Measurements from ENCODE around the gene SYT13.

SYT13 gene

DNA sequence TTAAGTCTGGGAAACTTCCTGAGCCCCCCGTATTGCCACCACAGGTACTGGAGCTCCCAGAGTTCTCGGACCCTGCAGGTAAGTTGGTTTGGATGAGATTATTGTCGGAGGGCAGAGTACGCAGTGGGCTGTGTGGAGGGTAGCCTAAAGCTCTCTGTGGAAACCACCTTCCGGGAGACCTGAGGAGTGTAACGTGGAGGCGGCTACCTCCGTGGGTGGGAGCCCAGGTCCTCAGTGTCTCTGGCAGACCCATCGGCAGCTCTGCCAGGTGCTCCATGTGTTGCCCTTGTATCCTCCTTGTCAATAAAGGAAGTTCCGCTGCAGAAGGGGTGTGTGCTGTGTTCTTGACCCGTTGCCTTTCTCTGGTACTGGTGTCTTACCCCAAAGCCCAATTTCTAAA lies 61.4 kb downstream of the SYT13 start:
- no peak for DNase-seq (ENCODE audit: extremely low read depth in 1 of 2, low read depth in 1 of 2)

DNA sequence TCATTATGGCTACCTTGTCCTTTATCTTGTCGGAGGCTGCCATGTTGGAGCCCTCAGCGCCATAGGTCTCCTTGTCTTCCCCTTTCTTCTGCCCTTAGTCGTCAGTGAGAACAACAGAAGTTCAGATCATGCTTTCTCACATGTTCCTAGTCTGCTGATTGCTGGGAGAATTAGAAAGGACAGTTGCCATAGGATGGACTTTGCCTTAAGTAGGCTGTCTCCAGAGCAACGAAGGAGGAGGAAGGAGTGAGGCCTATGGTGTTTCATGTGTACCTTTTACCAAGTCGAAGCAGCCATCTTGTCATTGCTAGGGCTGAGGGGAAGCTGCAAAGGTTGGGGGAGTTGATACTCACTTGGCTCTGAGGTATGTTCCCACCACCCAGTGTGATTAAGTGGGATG lies 62.6 kb downstream of the SYT13 start:
- no peak for DNase-seq (ENCODE audit: extremely low read depth in 1 of 2, low read depth in 1 of 2)

- DNase-seq (ENCODE audit: extremely low read depth in 1 of 2, low read depth in 1 of 2): no peak
These were observed 66.7 kb downstream of the SYT13 start for GRCh38 chr11:45219411-45219810.

GRCh38 chr11:45218705-45219104 lies 67.4 kb downstream of the SYT13 start:
- no peak for DNase-seq (ENCODE audit: extremely low read depth in 1 of 2, low read depth in 1 of 2)

- DNase-seq (ENCODE audit: extremely low read depth in 1 of 2, low read depth in 1 of 2): no peak
These were observed 68.2 kb downstream of the SYT13 start for GRCh38 chr11:45217991-45218390.

- DNase-seq (ENCODE audit: extremely low read depth in 1 of 2, low read depth in 1 of 2): no peak
These were observed 69.2 kb downstream of the SYT13 start for GRCh38 chr11:45216901-45217300.

GRCh38 chr11:45216031-45216430 lies 70.1 kb downstream of the SYT13 start:
- no peak for DNase-seq (ENCODE audit: extremely low read depth in 1 of 2, low read depth in 1 of 2)

DNA sequence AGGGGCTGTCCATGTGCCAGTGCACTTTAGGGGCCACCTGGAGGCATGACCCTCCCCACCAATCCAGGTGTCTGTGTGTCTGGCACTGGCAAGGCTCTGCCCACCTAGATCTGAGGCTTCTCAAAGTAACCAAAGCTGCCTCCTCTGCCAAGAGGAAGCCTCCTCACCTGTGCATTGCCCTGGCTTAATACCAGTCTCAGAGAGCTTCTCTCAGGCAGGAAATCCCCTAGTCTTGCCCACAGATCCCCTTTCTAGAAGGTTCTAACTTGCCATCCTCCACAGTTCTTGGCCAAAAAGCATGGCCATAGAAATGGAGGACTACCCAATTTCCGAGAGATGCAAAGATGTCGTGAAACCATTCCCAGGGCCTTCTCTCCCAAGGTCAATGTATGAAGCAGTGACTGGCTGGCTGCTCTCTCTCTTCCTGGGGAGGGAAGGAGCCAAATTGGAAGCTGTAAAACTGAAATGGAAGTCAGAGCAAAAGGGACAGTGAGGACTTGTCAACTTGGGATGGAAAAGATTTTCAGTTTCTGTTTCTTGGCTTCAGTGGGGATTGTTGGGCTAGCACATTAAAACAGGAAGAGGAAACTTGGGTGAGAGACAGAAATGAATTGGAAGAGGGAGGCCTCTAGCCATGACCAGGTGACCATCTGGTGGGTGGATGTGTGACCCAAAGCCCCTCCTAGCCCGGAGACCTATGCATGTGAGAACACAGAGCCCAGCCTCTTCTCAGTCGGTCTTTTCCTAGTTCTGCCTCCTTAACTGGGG lies 70.9 kb downstream of the SYT13 start:
- no peak for DNase-seq (ENCODE audit: extremely low read depth in 1 of 2, low read depth in 1 of 2)

GRCh38 chr11:45213717-45214116 lies 72.4 kb downstream of the SYT13 start:
- DNase-seq (ENCODE audit: extremely low read depth in 1 of 2, low read depth in 1 of 2): no peak

DNA sequence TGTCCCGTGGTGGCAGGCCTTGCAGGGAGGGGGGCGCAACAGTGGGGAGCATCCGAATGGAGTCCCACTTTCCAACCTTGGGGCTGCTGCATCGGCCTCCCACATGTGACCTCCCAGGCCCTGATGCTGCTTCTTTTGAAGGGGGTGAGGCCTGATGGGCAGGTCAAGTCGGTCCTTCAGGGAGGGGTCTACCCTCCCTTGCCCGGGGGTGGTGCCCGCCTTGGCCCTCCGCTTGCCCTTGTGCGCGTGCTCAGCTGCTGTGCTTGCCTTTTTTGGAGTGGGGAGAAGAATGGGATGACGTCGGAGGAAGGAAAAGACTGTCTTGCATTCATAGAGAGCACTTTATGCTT lies 72.8 kb downstream of the SYT13 start:
- no peak for DNase-seq (ENCODE audit: extremely low read depth in 1 of 2, low read depth in 1 of 2)

DNA sequence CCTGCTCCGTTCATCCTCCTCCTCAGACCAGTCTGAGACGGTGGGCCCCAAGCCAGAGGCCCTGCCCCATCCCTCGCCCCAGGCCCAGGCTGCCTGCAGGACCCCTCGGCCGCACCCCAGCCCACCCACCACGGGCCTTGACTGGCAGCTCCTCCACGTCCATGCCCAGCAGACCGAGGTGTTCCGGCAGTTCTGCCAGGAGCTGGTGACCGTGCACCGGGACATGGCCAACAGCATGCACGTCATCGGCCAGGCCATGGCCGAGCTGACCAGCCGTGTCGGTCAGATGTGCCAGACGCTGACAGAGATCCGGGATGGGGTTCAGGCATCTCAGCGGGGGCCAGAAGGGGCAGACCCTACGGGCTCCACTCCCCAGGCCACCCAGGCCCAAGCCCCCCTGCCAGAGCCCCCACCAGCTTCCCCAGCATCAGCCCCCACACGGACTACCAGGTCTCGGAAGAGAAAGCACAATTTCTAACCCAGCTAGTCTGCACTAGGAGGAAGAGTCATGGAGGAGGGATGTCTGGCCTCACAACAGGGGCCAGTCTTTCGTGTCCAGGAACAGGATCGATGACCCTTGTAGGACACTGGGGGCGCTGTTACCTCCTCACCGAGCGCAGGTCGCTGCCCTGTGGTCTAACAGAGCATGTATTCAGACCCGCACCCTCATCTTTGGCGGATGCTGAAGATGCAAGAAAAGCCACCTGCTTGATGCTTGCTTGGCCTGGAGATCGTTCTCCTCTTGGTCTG lies 73.4 kb downstream of the SYT13 start:
- DNase-seq (ENCODE audit: extremely low read depth in 1 of 2, low read depth in 1 of 2): no peak

DNA sequence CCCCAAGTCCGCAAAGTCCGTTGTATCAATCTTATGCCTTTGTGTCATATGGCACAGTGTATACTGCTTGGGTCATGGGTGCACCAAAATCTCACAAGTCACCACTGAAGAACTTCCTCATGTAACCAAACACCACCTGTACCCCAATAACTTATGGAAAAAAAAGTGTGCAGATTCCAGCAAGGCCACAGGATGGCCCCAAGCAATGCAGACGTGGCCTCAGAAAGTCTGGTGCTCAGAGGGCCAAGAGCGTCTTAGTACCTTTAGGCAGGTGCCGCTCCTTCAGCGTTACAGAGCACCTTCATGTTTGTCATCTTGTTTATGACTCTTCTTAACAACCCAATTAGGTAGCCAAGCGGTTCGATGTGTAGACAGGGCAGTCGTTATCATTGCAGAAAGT lies 74.4 kb downstream of the SYT13 start:
- DNase-seq (ENCODE audit: extremely low read depth in 1 of 2, low read depth in 1 of 2): no peak

GRCh38 chr11:45210846-45211245 lies 75.3 kb downstream of the SYT13 start:
- DNase-seq (ENCODE audit: extremely low read depth in 1 of 2, low read depth in 1 of 2): no peak

DNA sequence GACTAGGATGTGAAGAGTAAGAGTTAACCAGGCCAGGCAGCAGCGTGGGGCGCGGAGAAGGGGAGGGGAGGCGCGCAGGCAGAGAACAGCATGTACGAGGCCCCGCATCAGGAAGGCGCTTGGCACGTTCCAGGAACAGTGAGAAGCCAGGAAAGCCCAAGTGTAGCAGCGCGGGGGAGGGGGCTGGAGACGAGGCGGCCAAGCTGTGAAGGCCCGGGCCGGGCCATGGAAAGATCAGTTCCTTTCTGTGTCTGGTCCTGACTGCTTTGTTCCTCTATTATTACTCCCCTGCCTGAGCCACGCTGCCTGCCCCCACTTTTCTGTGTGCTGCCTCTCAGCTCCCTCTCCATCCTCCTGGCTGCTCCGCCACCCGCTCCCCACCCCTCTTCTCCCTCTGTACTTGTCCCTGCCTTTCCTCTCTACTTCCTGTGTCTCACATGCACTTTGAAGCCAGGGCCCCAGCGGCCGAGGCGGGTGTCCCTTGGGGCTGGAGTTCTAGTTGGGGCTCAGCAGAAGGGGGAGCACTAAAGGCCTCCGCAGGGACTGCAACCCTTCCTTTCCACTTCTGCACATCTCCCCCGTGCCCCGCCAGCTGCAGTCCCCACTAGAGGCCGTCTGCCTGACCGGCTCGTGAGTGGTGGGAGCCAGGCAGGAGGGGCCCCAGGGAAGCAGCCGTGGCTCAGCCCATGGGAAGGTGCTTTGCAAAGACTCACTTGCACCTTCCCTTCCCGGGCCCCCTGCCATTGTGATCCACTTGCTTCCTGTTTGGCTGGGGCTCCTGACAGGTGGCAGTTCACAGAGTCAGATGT lies 76.0 kb downstream of the SYT13 start:
- no peak for DNase-seq (ENCODE audit: extremely low read depth in 1 of 2, low read depth in 1 of 2)

DNA sequence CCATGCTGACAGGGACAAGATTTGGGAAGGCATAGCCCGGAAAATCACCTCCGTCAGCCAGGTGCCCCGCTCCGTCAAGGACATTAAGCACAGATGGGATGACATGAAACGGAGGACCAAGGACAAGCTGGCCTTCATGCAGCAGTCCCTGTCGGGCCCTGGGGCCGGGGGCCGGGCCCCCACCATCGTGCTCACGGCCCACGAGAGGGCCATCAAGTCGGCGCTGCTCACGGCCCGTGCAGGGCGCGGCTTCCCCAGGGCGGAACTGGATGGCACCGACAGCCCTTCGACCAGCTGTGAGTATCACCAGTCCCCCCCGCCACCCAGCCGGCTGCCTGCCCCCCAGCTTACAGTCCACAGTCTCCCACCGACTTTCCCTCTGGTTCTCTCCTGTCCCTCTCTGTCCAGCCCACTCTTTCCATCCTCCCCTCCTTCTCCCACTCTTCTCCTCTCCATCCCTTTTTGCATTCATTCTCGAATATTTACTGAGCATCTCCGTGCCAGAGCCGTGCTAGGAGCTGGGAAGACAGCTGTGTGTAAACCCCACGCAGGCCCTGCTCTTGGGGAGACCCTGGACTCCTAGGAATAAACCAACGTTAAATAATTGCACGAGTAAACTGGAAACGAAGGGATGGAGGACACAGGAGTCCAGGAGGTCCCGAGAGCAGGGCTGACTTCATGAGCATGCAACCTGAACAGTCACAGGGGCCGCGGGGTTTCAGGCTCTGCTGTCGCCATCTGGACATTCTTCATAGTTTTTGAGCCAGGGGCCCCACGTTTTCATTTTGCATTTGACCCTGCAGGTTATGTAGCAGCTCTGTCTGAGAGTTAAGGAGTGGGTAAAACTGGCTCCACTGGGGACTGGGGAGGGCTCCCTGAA lies 76.9 kb downstream of the SYT13 start:
- DNase-seq (ENCODE audit: extremely low read depth in 1 of 2, low read depth in 1 of 2): no peak

DNA sequence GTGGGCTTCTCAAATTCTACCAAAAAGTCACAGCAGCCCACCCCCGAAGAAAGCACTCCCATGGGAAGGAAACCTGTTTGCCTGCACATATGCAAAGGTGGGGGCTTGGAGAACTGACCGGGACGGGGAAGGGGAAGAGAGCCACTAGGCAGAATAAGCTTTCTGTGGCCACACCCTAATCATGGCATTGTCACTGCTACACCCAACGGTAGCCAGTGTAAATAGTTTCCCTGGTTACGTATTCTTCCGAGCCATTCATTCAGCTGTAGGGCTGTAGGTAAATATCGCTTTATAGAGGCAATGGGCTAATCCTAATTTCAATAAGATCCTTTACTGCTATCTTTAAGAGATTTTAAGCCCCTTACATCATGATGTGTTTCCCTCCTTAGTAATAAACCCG lies 78.0 kb downstream of the SYT13 start:
- DNase-seq (ENCODE audit: extremely low read depth in 1 of 2, low read depth in 1 of 2): no peak

GRCh38 chr11:45205978-45206377 lies 80.2 kb downstream of the SYT13 start:
- no peak for DNase-seq (ENCODE audit: extremely low read depth in 1 of 2, low read depth in 1 of 2)

DNA sequence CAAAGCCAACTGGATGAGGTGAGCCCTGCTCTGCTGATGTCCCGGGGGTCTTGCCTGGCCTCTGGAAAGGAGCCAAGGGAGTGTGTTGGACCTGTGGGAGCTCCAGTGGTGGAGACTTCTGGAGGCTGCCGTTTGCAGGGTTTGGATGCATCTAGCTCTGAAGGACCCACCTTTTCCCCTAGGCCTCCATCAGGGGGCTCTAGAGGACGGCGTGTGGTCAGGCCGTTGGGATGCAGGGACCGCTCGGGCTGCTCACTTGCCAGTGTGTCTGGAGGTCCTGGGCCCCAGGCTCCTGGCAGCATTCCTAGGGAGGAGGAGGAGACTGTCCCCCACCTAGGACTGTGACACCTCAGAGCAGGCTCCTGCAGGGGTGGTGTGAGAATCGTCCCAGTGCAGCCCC lies 81.4 kb downstream of the SYT13 start:
- DNase-seq (ENCODE audit: extremely low read depth in 1 of 2, low read depth in 1 of 2): no peak

GRCh38 chr11:45193695-45194094 lies 92.4 kb downstream of the SYT13 start:
- DNase-seq (ENCODE audit: extremely low read depth in 1 of 2, low read depth in 1 of 2): no peak

Measured in activated CD8-positive, alpha-beta memory T cell treated with anti-CD3 and anti-CD28 coated beads for 1 hour (primary cell).